IMR-90 (cell line): ENCODE results near the gene ADAMTS6.

ENCODE experiments used
- CHD1 ChIP-seq: IDR thresholded peaks from 2 replicates; pipeline ENCODE4 v1.6.1; 2012; ENCODE audit warnings: low read depth, low read length, improper control_type of control experiment
- FOS ChIP-seq: fragments of 150-350 bp; IDR thresholded peaks from 2 replicates; pipeline ENCODE4 v1.6.1; 2016; ENCODE audit warnings: low read depth, low read length
- MXI1 ChIP-seq: IDR thresholded peaks from 2 replicates; pipeline ENCODE4 v1.6.1; 2012; ENCODE audit warnings: low read depth, mild to moderate bottlenecking, low read length, moderate library complexity, borderline replicate concordance
- NFE2L2 ChIP-seq: fragments of 150-350 bp; IDR thresholded peaks from 2 replicates; pipeline ENCODE4 v1.6.1; 2016; ENCODE audit warnings: low read depth, mild to moderate bottlenecking, low read length
- POLR2A ChIP-seq: IDR thresholded peaks from 2 replicates; pipeline ENCODE4 v1.6.1; 2012; ENCODE audit warnings: mild to moderate bottlenecking, low read depth, low read length
- RAD21 ChIP-seq: IDR thresholded peaks from 2 replicates; pipeline ENCODE4 v1.6.1; 2012; ENCODE audit warnings: low read length, improper control_type of control experiment
- RCOR1 ChIP-seq: IDR thresholded peaks from 2 replicates; pipeline ENCODE4 v1.6.1; 2012; ENCODE audit warnings: mild to moderate bottlenecking, low read length, improper control_type of control experiment; ENCODE audit not compliant: insufficient replicate concordance
- RFX5 ChIP-seq: IDR thresholded peaks from 2 replicates; pipeline ENCODE4 v1.8.0; 2012; ENCODE audit warnings: low read depth, mild to moderate bottlenecking, low read length, moderate library complexity
- TF ChIP-seq, protein P1 (sequence below): conservative IDR thresholded peaks from 2 replicates; pipeline ENCODE4 v1.5.1; 2012; ENCODE audit warnings: mild to moderate bottlenecking, low read depth, low read length, improper control_type of control experiment

DNA sequence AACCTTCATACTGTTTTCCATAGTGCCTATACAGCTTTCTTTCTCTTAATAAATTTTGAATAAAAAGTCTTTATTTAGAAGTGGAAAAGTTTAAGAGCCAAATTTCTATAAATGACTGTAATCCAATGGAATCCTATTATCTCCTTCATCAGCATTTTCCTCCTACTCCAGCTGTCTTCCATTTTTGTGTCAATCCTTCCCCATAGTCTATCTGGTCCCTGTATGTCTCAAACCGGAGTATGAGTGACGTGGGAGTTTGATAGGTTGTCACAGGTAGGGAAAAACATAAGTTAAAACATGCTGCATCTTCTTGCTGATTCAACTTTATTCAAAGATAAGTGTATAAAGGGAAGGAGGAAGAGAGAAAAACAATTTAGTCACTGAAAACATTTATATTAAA is 70.4 kb downstream of the ADAMTS6 start:
- TF ChIP-seq, protein P1, sequence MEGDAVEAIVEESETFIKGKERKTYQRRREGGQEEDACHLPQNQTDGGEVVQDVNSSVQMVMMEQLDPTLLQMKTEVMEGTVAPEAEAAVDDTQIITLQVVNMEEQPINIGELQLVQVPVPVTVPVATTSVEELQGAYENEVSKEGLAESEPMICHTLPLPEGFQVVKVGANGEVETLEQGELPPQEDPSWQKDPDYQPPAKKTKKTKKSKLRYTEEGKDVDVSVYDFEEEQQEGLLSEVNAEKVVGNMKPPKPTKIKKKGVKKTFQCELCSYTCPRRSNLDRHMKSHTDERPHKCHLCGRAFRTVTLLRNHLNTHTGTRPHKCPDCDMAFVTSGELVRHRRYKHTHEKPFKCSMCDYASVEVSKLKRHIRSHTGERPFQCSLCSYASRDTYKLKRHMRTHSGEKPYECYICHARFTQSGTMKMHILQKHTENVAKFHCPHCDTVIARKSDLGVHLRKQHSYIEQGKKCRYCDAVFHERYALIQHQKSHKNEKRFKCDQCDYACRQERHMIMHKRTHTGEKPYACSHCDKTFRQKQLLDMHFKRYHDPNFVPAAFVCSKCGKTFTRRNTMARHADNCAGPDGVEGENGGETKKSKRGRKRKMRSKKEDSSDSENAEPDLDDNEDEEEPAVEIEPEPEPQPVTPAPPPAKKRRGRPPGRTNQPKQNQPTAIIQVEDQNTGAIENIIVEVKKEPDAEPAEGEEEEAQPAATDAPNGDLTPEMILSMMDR = no peak
- no peak for TF ChIP-seq RAD21
- no peak for TF ChIP-seq CHD1
- no peak for TF ChIP-seq POLR2A
- TF ChIP-seq MXI1 = no peak
- TF ChIP-seq NFE2L2 = no peak
- TF ChIP-seq RFX5 = no peak
- TF ChIP-seq RCOR1 = no peak
- TF ChIP-seq FOS = no peak
